B cell (primary cell): ENCODE measurements around the gene TLNRD1.

Source experiments
- CTCF ChIP-seq: fragments of 200-600 bp; IDR thresholded peaks from one replicate; pipeline ENCODE4 v1.8.0; 2022; ENCODE audit warnings: antibody characterized with exemption, mild to moderate bottlenecking
- EZH2 ChIP-seq: IDR thresholded peaks from 2 replicates; pipeline ENCODE4 v1.6.1; 2012; ENCODE audit warnings: borderline replicate concordance, low read depth, mild to moderate bottlenecking, moderate library complexity, low read length; ENCODE audit not compliant: insufficient read depth, poor library complexity, severe bottlenecking

GRCh38 chr15:81031203-81031602 lies 30.5 kb downstream of the TLNRD1 start:
- TF ChIP-seq CTCF (no peak), EZH2 (no peak)
